D341Med (cell line): ENCODE measurements around the gene SHISA5.
"Not testable (repeated sequence)": the region's sequence is repeated elsewhere in the genome, so short reads cannot be mapped to it uniquely, and the experiment has no call there.

Experiments
- DNase-seq: peaks from one replicate; pipeline ENCODE4 v3.0.0; 2012; ENCODE audit warnings: low spot score

SHISA5 gene

GRCh38 chr3:48477959-48478520 is 25.9 kb downstream of the SHISA5 start:
- DNase-seq = no peak

- DNase-seq = no peak
Measured at GRCh38 chr3:48476426-48477053, 27.4 kb downstream of the SHISA5 start.

- no peak for DNase-seq
Measured at GRCh38 chr3:48475188-48475587, 28.8 kb downstream of the SHISA5 start.

- no peak for DNase-seq
Measured at GRCh38 chr3:48474619-48475018, 29.4 kb downstream of the SHISA5 start.

GRCh38 chr3:48474031-48474430 is 29.9 kb downstream of the SHISA5 start:
- not testable (repeated sequence) for DNase-seq

GRCh38 chr3:48473617-48473952 is 30.4 kb downstream of the SHISA5 start:
- no peak for DNase-seq

GRCh38 chr3:48472923-48473616 is 30.9 kb downstream of the SHISA5 start:
- DNase-seq = peak; percentile 96

GRCh38 chr3:48472673-48472922 is 31.4 kb downstream of the SHISA5 start:
- DNase-seq = peak; percentile 69

- DNase-seq = no peak
Measured at GRCh38 chr3:48470286-48470685, 33.7 kb downstream of the SHISA5 start.

GRCh38 chr3:48469046-48469915 is 34.7 kb downstream of the SHISA5 start:
- DNase-seq = no peak

- no peak for DNase-seq
Measured at GRCh38 chr3:48468329-48468731, 35.6 kb downstream of the SHISA5 start.

GRCh38 chr3:48467473-48468267 is 36.3 kb downstream of the SHISA5 start:
- no peak for DNase-seq

GRCh38 chr3:48467110-48467454 is 36.9 kb downstream of the SHISA5 start:
- no peak for DNase-seq

- DNase-seq = no peak
Measured at GRCh38 chr3:48466386-48467109, 37.4 kb downstream of the SHISA5 start.

GRCh38 chr3:48465531-48466378 is 38.2 kb downstream of the SHISA5 start:
- DNase-seq = peak; percentile 76

GRCh38 chr3:48465237-48465530 is 38.8 kb downstream of the SHISA5 start:
- DNase-seq = no peak

- no peak for DNase-seq
Measured at GRCh38 chr3:48464713-48465221, 39.2 kb downstream of the SHISA5 start.

GRCh38 chr3:48463703-48464102 is 40.3 kb downstream of the SHISA5 start:
- no peak for DNase-seq

- DNase-seq = not testable (repeated sequence)
Measured at GRCh38 chr3:48461767-48462166, 42.2 kb downstream of the SHISA5 start.

GRCh38 chr3:48460517-48460902 is 43.5 kb downstream of the SHISA5 start:
- no peak for DNase-seq
